GM12892 (cell line): ENCODE results near the gene SLC27A4.

ENCODE experiments used
- DNase-seq: peaks from one replicate; pipeline ENCODE4 v3.0.0; 2011; ENCODE audit not compliant: insufficient read length
- FAIRE-seq: peaks from 2 replicates; lab custom pipeline; 2011; peaks lifted over from hg19 to GRCh38; lab: Jason Lieb, UNC
- POLR2A ChIP-seq: IDR thresholded peaks from 2 replicates; pipeline ENCODE4 v1.6.1; 2011; ENCODE audit warnings: low read depth, low read length, control low read depth
- POLR2AphosphoS5 ChIP-seq: IDR thresholded peaks from 2 replicates; pipeline ENCODE4 v1.6.1; 2011; ENCODE audit warnings: low read depth, low read length, control low read depth
- TAF1 ChIP-seq: IDR thresholded peaks from 2 replicates; pipeline ENCODE4 v1.6.1; 2011; ENCODE audit warnings: low read depth, mild to moderate bottlenecking, control low read depth, low read length, borderline replicate concordance

SLC27A4 gene

DNA sequence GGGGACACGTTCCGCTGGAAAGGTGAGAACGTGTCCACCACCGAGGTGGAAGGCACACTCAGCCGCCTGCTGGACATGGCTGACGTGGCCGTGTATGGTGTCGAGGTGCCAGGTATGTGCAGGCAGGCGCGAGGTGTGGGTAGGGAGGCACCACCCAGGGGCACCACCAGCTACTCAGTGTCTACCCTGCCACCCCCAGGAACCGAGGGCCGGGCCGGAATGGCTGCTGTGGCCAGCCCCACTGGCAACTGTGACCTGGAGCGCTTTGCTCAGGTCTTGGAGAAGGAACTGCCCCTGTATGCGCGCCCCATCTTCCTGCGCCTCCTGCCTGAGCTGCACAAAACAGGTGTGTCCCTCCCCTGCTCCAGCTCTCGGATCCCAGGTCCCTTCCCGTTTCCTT is 15.1 kb downstream of the SLC27A4 start:
- FAIRE-seq (no peak), DNase-seq (no peak)
- no peak for TF ChIP-seq TAF1
- TF ChIP-seq POLR2AphosphoS5 = no peak
- no peak for TF ChIP-seq POLR2A

- FAIRE-seq (no peak), DNase-seq (no peak)
Observed at GRCh38 chr9:128358090-128358489, 17.8 kb downstream of the SLC27A4 start.

DNA sequence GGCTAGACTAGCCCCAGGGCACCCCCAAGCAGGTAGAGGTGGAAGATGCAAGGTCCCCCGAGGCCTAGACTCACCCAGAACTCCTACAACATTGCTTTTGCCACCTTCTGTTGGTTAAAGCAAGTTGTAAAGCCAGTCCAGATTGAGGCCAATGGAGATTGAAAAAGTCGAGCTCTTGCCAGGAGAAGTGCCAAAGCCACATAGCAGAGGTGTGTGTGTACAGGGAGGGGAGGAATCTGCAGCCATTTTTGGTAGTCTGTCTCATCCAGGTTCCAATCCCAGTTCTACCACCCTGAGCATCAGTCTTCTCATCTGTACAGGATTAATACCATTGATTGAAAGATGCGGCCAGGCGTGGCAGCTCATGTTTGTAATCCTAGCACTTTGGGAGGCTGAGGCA is 18.5 kb downstream of the SLC27A4 start:
- FAIRE-seq = no peak
- no peak for DNase-seq
- TF ChIP-seq POLR2A (no peak), POLR2AphosphoS5 (no peak), TAF1 (no peak)

More at GRCh38 chr9:128358090-128358489, 17.8 kb downstream of the SLC27A4 start:
- no peak for TF ChIP-seq POLR2AphosphoS5
- no peak for TF ChIP-seq TAF1
- no peak for TF ChIP-seq POLR2A

- no peak for DNase-seq
- FAIRE-seq = no peak
- TF ChIP-seq POLR2AphosphoS5 (no peak), TAF1 (no peak), POLR2A (no peak)
Observed at GRCh38 chr9:128360826-128361225, 20.5 kb downstream of the SLC27A4 start.

DNA sequence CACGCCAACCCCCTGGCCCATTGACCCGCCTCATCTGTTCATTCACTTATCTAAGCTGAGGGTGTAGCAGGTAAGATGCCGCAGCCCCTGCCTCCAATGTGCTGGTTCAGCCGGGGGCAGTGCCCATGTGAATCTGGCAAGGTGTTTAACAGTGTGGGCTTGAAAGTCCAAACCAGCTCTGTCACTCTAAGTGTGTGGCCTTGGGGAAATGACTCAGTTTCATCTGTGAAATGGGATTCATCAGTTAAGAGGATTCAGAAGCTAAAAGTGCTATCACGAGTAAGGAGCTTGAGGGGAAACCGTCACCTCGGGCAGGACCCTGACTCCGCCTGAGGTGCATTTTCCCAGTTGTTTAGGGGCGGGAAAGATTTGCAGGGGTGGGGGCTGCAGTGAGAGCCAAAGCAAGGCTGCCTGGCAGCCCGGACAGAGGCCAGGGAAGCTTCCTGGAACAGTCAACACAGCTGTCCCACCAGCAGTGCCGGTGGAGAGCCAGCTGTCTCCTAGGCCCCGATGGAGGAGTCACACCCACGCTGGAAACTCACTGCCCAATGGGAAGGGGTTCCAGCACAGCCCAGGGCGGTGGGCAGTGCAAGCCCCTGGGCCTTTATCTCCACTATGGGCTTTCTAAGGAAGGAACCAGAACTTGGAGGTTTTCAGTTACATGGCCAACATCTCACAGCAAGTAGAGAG is 21.1 kb downstream of the SLC27A4 start:
- no peak for TF ChIP-seq POLR2A
- no peak for TF ChIP-seq TAF1
- TF ChIP-seq POLR2AphosphoS5 = no peak
- FAIRE-seq (no peak), DNase-seq (no peak)

- peak; percentile 82 for FAIRE-seq
- peak; percentile 77 for DNase-seq
- no peak; the same call in 1 of the 2 replicates for TF ChIP-seq POLR2A
- no peak for TF ChIP-seq POLR2AphosphoS5
- no peak for TF ChIP-seq TAF1
Observed at GRCh38 chr9:128361986-128362646, 21.8 kb downstream of the SLC27A4 start.

DNA sequence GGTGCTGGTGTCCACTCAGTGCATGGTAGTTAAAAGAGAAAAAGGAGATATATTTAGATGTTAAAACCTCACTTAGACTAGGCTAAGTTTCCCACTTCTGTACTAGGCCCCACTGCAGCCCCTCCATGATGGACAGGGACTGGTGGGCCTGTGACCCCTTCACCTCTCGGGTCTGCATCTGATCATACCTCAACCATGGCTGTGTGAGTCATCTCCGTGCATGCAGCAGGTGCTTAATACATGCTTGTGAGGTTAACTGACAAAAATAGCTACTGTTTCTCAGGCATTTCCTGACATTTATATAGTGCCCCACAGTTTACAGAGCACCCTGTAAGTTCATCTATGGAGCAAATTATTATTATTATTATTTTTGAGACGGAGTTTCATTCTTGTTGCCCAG is 22.4 kb downstream of the SLC27A4 start:
- TF ChIP-seq POLR2AphosphoS5 (no peak), TAF1 (no peak), POLR2A (no peak)
- FAIRE-seq = no peak
- no peak for DNase-seq

DNA sequence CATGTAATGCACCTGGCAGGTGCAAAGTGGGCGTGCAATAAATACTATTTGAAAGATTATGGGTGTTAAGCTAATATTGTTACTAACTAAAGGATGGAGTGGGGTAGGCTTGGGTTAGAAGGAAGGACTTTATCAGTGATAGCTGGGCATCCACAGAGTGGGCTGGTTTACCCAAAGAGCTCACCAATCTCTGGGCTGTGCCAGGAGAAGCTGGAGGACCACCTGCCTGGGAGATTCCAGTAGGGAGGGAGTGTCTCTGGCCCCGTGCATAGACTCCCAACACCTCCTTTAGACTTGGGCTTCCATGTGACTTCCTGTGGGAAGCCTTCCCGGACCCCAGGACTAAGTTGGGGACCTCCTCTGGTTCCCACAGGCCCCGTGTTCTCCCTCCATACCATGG is 25.2 kb downstream of the SLC27A4 start:
- TF ChIP-seq TAF1 = no peak
- FAIRE-seq (no peak), DNase-seq (no peak)

GRCh38 chr9:128369024-128369706 is 28.8 kb downstream of the SLC27A4 start:
- FAIRE-seq (no peak), DNase-seq (no peak)
- TF ChIP-seq POLR2AphosphoS5 = no peak
- no peak for TF ChIP-seq POLR2A
- no peak for TF ChIP-seq TAF1

- no peak for DNase-seq
- no peak for FAIRE-seq
- TF ChIP-seq POLR2AphosphoS5 (no peak), TAF1 (no peak), POLR2A (no peak)
Observed at GRCh38 chr9:128370367-128370751, 30.0 kb downstream of the SLC27A4 start.

DNA sequence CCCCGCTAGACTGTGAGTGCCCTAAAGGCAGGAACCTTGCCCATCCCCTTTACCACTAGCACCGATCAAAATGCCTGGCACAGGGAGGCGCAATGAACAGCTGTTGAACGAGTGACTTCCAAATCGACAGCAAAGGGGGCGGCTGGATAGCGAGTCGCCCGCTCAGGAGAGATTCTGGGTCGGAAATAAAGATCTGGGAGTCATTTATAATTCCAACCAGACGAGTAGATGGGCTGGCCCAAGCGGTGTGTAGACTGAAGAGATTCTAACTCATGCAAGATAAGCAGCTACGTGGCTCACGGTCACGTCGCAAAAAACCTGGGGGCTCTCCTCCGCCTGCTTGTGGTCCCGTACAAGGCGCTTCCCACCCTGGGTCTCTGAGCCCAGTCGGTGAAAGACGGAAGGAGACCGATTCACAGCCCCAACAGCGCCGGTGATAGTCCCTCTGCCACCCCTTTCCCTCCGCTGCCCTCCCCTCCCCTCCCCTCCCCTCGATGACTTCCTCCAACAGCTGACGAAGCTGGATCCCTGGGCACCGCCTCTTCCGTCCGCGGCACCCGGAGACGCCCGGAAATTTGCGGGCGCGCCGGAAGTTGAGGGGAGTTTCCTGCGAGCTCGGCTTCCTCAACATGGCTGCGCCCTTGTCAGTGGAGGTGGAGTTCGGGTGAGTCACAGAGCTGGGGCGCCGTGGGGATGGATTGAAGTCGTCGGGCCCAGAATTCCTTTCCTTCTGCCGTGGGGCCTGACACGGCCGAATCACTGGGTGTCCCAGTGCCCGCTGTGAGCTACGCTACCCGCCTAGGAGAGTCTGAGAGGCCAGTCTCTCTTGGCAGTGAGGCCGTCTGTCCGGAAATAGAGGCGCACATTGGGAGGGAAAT is 30.7 kb downstream of the SLC27A4 start, which contains the start of gene URM1:
URM1 (plus strand) TSS at position 623 of the 878 bp plus-strand sequence; CDS start at position 630, 7 bp downstream.
- TF ChIP-seq POLR2AphosphoS5 (peak; percentile 84), POLR2A (peak; percentile 80), TAF1 (peak; percentile 84)
- FAIRE-seq = peak; percentile 86
- DNase-seq = peak; percentile 97
